Lower leg skin (tissue), 4 donors: ENCODE measurements around the gene PYGB. TPM values are rescaled to one million over a fixed set of nuclear protein-coding genes. Genes with fewer than 3 reads are reported as not detected.

ENCODE experiments used
- DNase-seq, 2 donors: peaks; one replicate each; pipeline ENCODE4 v3.0.0-alpha.2; 2019; ENCODE audit warnings: low spot score in 2 of 2
- H3K4me3 ChIP-seq: fragments of 200-600 bp; sonication (generic); 2 replicates; pipeline ENCODE4 v1.5.1; 2017; ENCODE audit warnings: mild to moderate bottlenecking, low read depth; ENCODE audit not compliant: poor library complexity, severe bottlenecking
- POLR2A ChIP-seq, 2 donors: fragments of 450-650 bp; IDR thresholded peaks; one replicate each; pipeline ENCODE4 v1.6.1; 2016 to 2017; ENCODE audit warnings: antibody characterized with exemption in 2 of 2, mild to moderate bottlenecking in 1 of 2, moderate library complexity in 1 of 2
- WGBS, 2 donors: methylation state at CpG; one replicate each; pipeline ENCODE4 v1.1.5; 2018; 5-methylcytosine and 5-hydroxymethylcytosine counted together
- intact Hi-C: fragments of 100-400 bp; cut with DNase I; formaldehyde crosslinking; loops from one replicate; pipeline ENCODE4 v1.15.0; 2023; ENCODE audit warnings: low total_unique reads
- total RNA-seq, 4 donors: library from RNA; depleted of rRNA; stranded (reverse); fragments of >200 nt; gene quantifications; one replicate each; pipeline ENCODE4 v1.1.0, GENCODE V29; 2016
- TF ChIP-seq, protein P1 (sequence below), 3 donors: fragments of 450-650 bp; IDR thresholded peaks; one replicate each; pipeline ENCODE4 v1.5.1; 2016; ENCODE audit warnings: antibody characterized with exemption in 3 of 3, mild to moderate bottlenecking in 3 of 3, moderate library complexity in 2 of 3

The PYGB gene
- total RNA-seq, 4 donors from 2014 or later: 99.0 to 308 (median 194) TPM

DNA sequence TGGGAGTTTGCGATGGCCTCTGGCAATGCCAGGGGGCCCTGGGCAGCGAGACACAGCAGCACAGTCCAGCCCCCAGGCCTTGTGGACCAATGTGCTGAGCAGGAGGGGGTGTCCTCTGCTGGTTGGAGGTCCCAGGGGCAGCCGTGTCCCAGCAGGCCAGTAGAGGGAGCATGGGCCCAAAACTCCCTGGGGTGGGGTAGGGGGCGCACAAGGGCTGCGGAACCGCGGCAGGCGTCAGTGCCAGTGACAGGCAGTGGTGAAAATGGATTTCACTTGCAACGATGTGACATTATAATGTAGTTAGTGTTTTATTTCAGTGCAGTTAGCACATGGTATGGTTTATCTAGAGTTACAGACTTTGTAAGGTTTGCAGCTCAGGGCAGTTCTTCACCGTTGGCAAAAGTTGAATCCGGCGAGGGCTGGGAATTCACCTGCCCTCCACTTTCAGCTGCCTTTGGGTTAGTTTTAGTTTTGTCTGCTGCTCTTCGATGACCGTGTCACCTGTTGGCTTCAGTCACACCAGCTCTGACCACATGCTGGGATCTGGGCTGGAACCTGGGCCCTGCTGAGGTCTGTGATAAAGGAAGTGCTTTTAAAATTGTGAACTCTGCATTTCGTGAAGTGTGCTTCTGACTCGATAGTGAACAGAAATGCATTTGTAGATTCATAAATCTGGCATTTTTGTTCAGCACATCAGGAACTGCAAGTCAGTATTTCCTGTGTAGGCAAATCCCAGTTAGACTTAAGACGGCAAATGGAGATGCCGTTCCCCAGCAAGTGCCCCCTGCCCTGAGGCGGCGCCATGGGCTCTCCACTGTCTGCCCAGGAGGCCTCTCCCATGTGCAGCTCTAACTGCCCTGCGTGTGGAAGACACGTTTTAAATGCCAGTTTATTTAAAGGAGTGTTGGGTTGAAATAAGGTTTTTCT is 46.8 kb downstream of the PYGB start:
- TF ChIP-seq, protein P1, sequence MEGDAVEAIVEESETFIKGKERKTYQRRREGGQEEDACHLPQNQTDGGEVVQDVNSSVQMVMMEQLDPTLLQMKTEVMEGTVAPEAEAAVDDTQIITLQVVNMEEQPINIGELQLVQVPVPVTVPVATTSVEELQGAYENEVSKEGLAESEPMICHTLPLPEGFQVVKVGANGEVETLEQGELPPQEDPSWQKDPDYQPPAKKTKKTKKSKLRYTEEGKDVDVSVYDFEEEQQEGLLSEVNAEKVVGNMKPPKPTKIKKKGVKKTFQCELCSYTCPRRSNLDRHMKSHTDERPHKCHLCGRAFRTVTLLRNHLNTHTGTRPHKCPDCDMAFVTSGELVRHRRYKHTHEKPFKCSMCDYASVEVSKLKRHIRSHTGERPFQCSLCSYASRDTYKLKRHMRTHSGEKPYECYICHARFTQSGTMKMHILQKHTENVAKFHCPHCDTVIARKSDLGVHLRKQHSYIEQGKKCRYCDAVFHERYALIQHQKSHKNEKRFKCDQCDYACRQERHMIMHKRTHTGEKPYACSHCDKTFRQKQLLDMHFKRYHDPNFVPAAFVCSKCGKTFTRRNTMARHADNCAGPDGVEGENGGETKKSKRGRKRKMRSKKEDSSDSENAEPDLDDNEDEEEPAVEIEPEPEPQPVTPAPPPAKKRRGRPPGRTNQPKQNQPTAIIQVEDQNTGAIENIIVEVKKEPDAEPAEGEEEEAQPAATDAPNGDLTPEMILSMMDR (IDR thresholded peaks at IDR 0.05): no peak
- TF ChIP-seq POLR2A (IDR thresholded peaks at IDR 0.05): no peak
- WGBS, 2 donors: 52 to 55% methylated on average over 20 to 21 of the region's 22 CpGs
- intact Hi-C loops: no loop called here
- no peak overlapping the region for H3K4me3 ChIP-seq
- DNase-seq: no peak

DNA sequence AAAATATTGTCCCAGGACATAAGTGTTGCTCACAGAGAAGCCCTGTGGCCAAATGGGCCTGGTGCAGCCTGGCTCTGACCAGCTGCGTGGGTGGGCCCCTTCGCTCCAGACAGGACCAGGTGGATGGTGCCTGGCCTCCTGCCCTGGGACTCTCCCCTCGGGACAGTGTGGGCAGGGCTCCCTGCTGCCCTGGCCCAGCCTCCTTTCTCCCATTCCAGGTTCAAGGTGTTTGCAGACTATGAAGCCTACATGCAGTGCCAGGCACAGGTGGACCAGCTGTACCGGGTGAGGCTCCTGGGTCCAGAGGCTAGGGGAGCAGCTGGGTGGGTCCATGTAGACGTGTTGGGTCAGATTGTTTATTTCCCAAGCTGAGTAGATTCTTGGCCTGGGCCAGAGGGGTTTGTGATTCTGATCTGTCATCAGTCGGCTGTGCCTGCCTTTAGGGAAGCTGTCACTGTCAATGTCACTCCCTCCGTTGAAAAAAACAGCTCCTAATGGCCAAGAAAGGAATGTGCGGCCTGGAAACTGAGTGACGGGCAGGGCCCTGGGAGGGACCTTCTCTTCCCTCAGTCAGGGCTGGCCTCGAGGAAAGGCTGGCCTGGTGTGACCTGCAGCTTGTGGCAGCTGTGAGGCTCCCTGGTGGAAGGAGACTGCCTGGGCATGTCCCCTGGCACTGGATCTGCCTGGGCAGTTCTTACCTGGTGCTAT is 47.7 kb downstream of the PYGB start:
- no peak overlapping the region for H3K4me3 ChIP-seq
- TF ChIP-seq POLR2A (IDR thresholded peaks at IDR 0.05): no peak
- TF ChIP-seq, protein P1 (IDR thresholded peaks at IDR 0.05): no peak
- DNase-seq: no peak
- WGBS, 2 donors: 33 to 38% methylated on average over 10 of the region's 10 CpGs
- intact Hi-C loops: no loop called here

DNA sequence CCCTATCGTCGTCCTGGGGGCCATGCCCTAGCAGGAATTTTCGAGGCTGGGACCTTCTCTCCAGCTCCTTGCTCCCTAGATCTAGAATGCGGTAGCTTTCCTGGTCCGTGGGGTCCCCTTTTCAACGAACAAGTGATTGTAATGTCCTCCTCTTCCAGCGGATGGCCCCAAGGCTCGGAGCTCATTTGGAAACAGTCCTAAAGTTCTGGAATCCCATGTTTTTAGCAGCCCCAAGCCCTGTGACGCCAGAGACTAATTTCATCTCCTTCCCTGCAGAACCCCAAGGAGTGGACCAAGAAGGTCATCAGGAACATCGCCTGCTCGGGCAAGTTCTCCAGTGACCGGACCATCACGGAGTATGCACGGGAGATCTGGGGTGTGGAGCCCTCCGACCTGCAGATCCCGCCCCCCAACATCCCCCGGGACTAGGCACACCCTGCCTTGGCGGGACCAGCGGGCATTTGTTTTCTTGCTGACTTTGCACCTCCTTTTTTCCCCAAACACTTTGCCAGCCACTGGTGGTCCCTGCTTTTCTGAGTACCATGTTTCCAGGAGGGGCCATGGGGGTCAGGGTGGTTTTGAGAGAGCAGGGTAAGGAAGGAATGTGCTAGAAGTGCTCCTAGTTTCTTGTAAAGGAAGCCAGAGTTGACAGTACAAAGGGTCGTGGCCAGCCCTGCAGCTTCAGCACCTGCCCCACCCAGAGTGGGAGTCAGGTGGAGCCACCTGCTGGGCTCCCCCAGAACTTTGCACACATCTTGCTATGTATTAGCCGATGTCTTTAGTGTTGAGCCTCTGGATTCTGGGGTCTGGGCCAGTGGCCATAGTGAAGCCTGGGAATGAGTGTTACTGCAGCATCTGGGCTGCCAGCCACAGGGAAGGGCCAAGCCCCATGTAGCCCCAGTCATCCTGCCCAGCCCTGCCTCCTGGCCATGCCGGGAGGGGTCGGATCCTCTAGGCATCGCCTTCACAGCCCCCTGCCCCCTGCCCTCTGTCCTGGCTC is 48.5 kb downstream of the PYGB start:
- DNase-seq: no peak
- intact Hi-C loops: no loop called here
- TF ChIP-seq POLR2A (IDR thresholded peaks at IDR 0.05): no peak
- TF ChIP-seq, protein P1 (IDR thresholded peaks at IDR 0.05): no peak
- no peak overlapping the region for H3K4me3 ChIP-seq
- WGBS, 2 donors: 68 to 77% methylated on average over 24 of the region's 24 CpGs

DNA sequence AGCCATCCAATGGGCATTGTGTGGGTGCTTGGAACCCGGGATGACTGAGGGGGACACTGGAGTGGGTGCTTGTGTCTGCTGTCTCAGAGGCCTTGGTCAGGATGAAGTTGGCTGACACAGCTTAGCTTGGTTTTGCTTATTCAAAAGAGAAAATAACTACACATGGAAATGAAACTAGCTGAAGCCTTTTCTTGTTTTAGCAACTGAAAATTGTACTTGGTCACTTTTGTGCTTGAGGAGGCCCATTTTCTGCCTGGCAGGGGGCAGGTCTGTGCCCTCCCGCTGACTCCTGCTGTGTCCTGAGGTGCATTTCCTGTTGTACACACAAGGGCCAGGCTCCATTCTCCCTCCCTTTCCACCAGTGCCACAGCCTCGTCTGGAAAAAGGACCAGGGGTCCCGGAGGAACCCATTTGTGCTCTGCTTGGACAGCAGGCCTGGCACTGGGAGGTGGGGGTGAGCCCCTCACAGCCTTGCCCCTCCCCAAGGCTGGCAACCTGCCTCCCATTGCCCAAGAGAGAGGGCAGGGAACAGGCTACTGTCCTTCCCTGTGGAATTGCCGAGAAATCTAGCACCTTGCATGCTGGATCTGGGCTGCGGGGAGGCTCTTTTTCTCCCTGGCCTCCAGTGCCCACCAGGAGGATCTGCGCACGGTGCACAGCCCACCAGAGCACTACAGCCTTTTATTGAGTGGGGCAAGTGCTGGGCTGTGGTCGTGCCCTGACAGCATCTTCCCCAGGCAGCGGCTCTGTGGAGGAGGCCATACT is 49.4 kb downstream of the PYGB start:
- no peak for DNase-seq
- intact Hi-C loops: no loop called here
- no peak for TF ChIP-seq POLR2A (IDR thresholded peaks at IDR 0.05)
- TF ChIP-seq, protein P1 (IDR thresholded peaks at IDR 0.05): no peak
- WGBS, 2 donors: 84% methylated on average over 6 to 10 of the region's 10 CpGs
- no peak overlapping the region for H3K4me3 ChIP-seq

DNA sequence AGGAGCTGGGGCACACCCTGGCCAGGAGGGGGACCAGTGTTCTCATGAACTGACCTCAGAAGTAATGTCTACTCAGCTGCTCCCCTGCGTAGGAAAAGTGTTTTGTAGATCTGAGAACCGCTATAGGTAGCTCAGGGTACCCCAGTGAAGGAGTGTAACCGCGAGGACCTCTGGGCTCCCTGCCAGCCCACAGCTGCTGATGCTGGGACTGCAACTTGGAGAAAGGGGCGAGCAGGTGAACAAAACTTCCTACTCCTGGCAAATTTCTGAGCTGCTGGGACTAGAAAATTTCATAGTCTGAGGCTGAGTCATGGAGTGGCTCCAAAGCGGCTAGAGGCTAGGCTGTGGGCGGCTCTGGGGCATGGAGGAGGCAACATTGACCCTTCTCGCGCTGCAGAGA is 51.9 kb downstream of the PYGB start:
- TF ChIP-seq, protein P1 (IDR thresholded peaks at IDR 0.05): no peak
- TF ChIP-seq POLR2A (IDR thresholded peaks at IDR 0.05): no peak
- DNase-seq: no peak
- intact Hi-C loops: loop anchor here (10.0 kb wide), 1 partner anchor 95 kb away; the partner anchor contains the start of gene ABHD12
- H3K4me3 ChIP-seq: no peak overlapping the region
- 88% methylated on average over 9 of the region's 9 CpGs for WGBS, 2 donors
